Neutrophil (primary cell): ENCODE data around the gene NLRP9.

Experiments used
- H3K27ac ChIP-seq: fragments of 200-600 bp; sonication (generic); 2 replicates; pipeline ENCODE4 v1.5.1; 2016; ENCODE audit warnings: mild to moderate bottlenecking, moderate library complexity
- H3K27me3 ChIP-seq: fragments of 200-600 bp; sonication (generic); 2 replicates; pipeline ENCODE4 v1.6.0; 2016; ENCODE audit warnings: mild to moderate bottlenecking
- H3K36me3 ChIP-seq: fragments of 200-600 bp; sonication (generic); 2 replicates; pipeline ENCODE4 v1.5.1; 2017
- H3K4me1 ChIP-seq, 2 experiments: fragments of 200-600 bp in 1 of 2; sonication (generic) in 1 of 2; 1 replicate in 1 of 2; 2 replicates in 1 of 2; pipeline versions ENCODE4 v1.5.1 to v1.6.1; 2013 to 2016; ENCODE audit warnings: low read depth in 1 of 2, low read length in 1 of 2, mild to moderate bottlenecking in 1 of 2, moderate library complexity in 1 of 2; ENCODE audit not compliant: control insufficient read depth in 1 of 2, insufficient read depth in 1 of 2
- H3K4me3 ChIP-seq, 2 experiments: fragments of 200-600 bp in 1 of 2; sonication (generic) in 1 of 2; 1 replicate in 1 of 2; 2 replicates in 1 of 2; pipeline ENCODE4 v1.5.1; 2013 to 2016; ENCODE audit warnings: low read depth in 1 of 2, low read length in 1 of 2, mild to moderate bottlenecking in 1 of 2, moderate library complexity in 1 of 2
- H3K9me3 ChIP-seq: fragments of 200-600 bp; sonication (generic); 2 replicates; pipeline ENCODE4 v1.5.1; 2016
- TF ChIP-seq, protein P1 (sequence below): fragments of 200-600 bp; sonication (generic); IDR thresholded peaks from 2 replicates; pipeline ENCODE4 v1.5.1; 2016; ENCODE audit warnings: antibody characterized with exemption

NLRP9 gene

GRCh38 chr19:55717251-55717650 lies 21.0 kb downstream of the NLRP9 start:
- H3K4me1 ChIP-seq = no peaks in the 10 kb centered on the region
- peaks cover 19% of the 10 kb centered on the region for H3K27me3 ChIP-seq
- no peaks in the 10 kb centered on the region for H3K36me3 ChIP-seq
- TF ChIP-seq, protein P1, sequence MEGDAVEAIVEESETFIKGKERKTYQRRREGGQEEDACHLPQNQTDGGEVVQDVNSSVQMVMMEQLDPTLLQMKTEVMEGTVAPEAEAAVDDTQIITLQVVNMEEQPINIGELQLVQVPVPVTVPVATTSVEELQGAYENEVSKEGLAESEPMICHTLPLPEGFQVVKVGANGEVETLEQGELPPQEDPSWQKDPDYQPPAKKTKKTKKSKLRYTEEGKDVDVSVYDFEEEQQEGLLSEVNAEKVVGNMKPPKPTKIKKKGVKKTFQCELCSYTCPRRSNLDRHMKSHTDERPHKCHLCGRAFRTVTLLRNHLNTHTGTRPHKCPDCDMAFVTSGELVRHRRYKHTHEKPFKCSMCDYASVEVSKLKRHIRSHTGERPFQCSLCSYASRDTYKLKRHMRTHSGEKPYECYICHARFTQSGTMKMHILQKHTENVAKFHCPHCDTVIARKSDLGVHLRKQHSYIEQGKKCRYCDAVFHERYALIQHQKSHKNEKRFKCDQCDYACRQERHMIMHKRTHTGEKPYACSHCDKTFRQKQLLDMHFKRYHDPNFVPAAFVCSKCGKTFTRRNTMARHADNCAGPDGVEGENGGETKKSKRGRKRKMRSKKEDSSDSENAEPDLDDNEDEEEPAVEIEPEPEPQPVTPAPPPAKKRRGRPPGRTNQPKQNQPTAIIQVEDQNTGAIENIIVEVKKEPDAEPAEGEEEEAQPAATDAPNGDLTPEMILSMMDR = no peak
- no peak overlapping the region for H3K27ac ChIP-seq
- H3K4me3 ChIP-seq = no peak overlapping the region
- no peaks in the 10 kb centered on the region for H3K9me3 ChIP-seq

DNA sequence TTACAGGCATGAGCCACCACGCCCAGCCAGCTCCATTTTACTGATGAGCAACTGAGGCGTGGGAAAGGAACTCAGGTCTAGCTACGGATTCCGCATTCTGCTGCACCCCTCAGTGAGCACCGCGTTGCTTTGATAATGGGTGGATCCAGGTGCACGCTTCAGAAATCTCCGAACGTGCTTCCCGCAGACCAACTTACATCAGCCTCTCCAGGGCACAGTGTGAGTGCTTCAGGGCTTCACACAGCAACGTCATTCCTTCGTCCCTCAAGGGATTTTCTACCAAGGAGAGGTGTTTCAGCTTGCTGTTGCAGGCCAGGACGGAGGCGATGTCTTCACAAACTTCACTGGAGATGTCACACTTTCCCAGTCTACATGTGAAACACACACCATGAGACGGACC lies 21.7 kb downstream of the NLRP9 start:
- no peaks in the 10 kb centered on the region for H3K9me3 ChIP-seq
- H3K36me3 ChIP-seq = no peaks in the 10 kb centered on the region
- peaks cover 19% of the 10 kb centered on the region for H3K27me3 ChIP-seq
- H3K4me1 ChIP-seq = no peaks in the 10 kb centered on the region
- H3K4me3 ChIP-seq = no peak overlapping the region
- no peak overlapping the region for H3K27ac ChIP-seq
- TF ChIP-seq, protein P1 = no peak

DNA sequence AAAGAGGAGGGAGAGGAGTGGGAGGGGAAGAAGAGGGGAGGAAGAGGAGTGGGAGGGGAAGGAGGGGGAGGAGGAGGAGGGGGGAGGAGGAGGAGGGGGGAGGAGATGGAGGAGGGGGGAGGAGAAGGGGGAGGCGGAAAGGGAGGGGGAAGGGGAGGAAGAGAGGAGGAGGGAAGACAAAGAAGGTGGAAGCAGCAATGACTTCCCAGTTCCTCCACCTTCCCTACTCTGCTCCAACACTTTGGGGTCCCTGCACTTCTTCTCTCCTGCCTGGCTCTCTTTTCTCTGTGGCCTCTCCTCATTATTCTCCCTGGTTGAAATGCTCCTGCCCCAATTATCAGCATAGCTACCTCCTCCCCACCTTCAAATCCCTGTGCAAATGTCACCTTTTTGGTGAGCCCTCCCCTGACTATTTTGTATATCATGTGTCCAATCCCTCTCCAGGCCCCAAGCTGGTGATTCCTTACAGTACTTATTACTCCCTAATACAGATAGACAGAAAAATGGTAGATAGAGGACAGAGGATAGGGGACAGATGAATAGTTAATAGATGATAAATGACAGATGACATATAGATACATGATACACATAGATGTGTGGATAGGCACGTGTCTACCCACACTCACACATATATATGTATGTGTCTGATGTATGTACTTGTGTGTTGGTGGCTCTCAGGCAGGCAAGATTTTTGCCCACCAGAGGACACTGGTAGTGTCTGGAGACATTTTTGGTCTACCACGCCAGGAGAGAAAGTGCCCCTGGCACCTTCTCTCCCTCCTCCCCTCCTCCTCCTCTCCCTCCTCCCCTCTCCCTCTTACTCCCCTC lies 25.2 kb downstream of the NLRP9 start:
- no peaks in the 10 kb centered on the region for H3K9me3 ChIP-seq
- no peaks in the 10 kb centered on the region for H3K36me3 ChIP-seq
- no peak overlapping the region for H3K27ac ChIP-seq
- TF ChIP-seq, protein P1 = no peak
- no peak overlapping the region for H3K4me3 ChIP-seq
- no peaks in the 10 kb centered on the region for H3K4me1 ChIP-seq
- peaks cover 35% of the 10 kb centered on the region for H3K27me3 ChIP-seq

GRCh38 chr19:55711719-55712118 lies 26.5 kb downstream of the NLRP9 start:
- Histone ChIP-seq H3K4me3 (no peak overlapping the region), H3K27ac (no peak overlapping the region), H3K9me3 (no peaks in the 10 kb centered on the region), H3K4me1 (no peaks in the 10 kb centered on the region), H3K36me3 (no peaks in the 10 kb centered on the region), H3K27me3 (peaks cover 24% of the 10 kb centered on the region)
- TF ChIP-seq, protein P1 = no peak

GRCh38 chr19:55705972-55706371 lies 32.2 kb downstream of the NLRP9 start:
- H3K27me3 ChIP-seq = peaks cover 24% of the 10 kb centered on the region
- H3K4me1 ChIP-seq = no peaks in the 10 kb centered on the region
- H3K9me3 ChIP-seq = no peaks in the 10 kb centered on the region
- no peak overlapping the region for H3K4me3 ChIP-seq
- peaks cover 12% of the 10 kb centered on the region for H3K36me3 ChIP-seq
- TF ChIP-seq, protein P1 = no peak
- no peak overlapping the region for H3K27ac ChIP-seq
